OCI-LY3 (cell line): ENCODE results near the gene MARCHF9.

Experiments used
- H2AFZ ChIP-seq: fragments of 200-600, 300-600 bp; shearing (Covaris generic); 2 replicates; pipeline ENCODE4 v1.6.0; 2014; ENCODE audit warnings: antibody characterized with exemption, low read depth, low read length
- H3K27ac ChIP-seq: fragments of 200-600, 300-600 bp; sonication (generic); 2 replicates; pipeline ENCODE4 v1.5.1; 2014; ENCODE audit warnings: mild to moderate bottlenecking, low read length, moderate library complexity, mixed read lengths
- H3K27me3 ChIP-seq: fragments of 200-600, 300-600 bp; sonication (generic); 2 replicates; pipeline ENCODE4 v1.6.1; 2014; ENCODE audit warnings: low read depth, low read length, mixed read lengths
- H3K36me3 ChIP-seq: fragments of 200-600, 300-600 bp; sonication (generic); replicated peaks from 2 replicates; pipeline ENCODE3; 2014; ENCODE audit warnings: low read depth, low read length, mixed read lengths
- H3K4me1 ChIP-seq: fragments of 300-600, 200-600 bp; sonication (generic); 2 replicates; pipeline ENCODE4 v1.6.1; 2014; ENCODE audit warnings: low read length, mixed read lengths
- H3K4me2 ChIP-seq: fragments of 200-600, 300-600 bp; sonication (generic); 2 replicates; pipeline ENCODE4 v1.6.1; 2014; ENCODE audit warnings: low read length, mixed read lengths
- H3K4me3 ChIP-seq: fragments of 300-600, 200-600 bp; sonication (generic); 2 replicates; pipeline ENCODE4 v1.5.1; 2014; ENCODE audit warnings: antibody characterized with exemption, mild to moderate bottlenecking, low read length, moderate library complexity
- H3K79me2 ChIP-seq: fragments of 300-600, 200-600 bp; shearing (Covaris generic); 2 replicates; pipeline ENCODE4 v1.6.1; 2014; ENCODE audit warnings: mild to moderate bottlenecking, low read length, mixed read lengths
- H3K9ac ChIP-seq: fragments of 300-600, 200-600 bp; shearing (Covaris generic); 2 replicates; pipeline ENCODE4 v1.6.0; 2014; ENCODE audit warnings: mild to moderate bottlenecking, low read length, moderate library complexity
- H3K9me3 ChIP-seq: fragments of 200-600, 300-600 bp; shearing (Covaris generic); 2 replicates; pipeline ENCODE4 v1.6.1; 2014; ENCODE audit warnings: low read length, mixed read lengths; ENCODE audit not compliant: insufficient read depth
- H4K20me1 ChIP-seq: fragments of 200-600, 300-600 bp; sonication (generic); 2 replicates; pipeline ENCODE4 v1.6.1; 2016; ENCODE audit warnings: low read length, mixed read lengths; ENCODE audit not compliant: insufficient read depth
- CTCF ChIP-seq: fragments of 200-600, 300-600 bp; sonication (generic); IDR thresholded peaks from 2 replicates; pipeline ENCODE4 v1.5.1; 2014; ENCODE audit warnings: antibody characterized with exemption, low read length, low read depth
- EZH2phosphoT487 ChIP-seq: fragments of 200-600 bp; shearing (Covaris generic); IDR thresholded peaks from 2 replicates; pipeline ENCODE4 v1.6.1; 2018; ENCODE audit warnings: antibody characterized with exemption, mixed run types, low read depth

MARCHF9 gene

GRCh38 chr12:57757771-57758170, 2.9 kb downstream of the MARCHF9 start:
- H3K4me3 ChIP-seq: no peak overlapping the region
- peaks cover 23% of the 10 kb centered on the region for H3K4me1 ChIP-seq
- peaks cover 25% of the 10 kb centered on the region for H4K20me1 ChIP-seq
- TF ChIP-seq CTCF (no peak), EZH2phosphoT487 (no peak)
- no peak overlapping the region for H3K4me2 ChIP-seq
- peaks cover 40% of the 10 kb centered on the region for H3K79me2 ChIP-seq
- no peaks in the 10 kb centered on the region for H3K27me3 ChIP-seq
- H3K9ac ChIP-seq: no peak overlapping the region
- H3K9me3 ChIP-seq: no peaks in the 10 kb centered on the region
- H3K27ac ChIP-seq: no peak overlapping the region
- no peak overlapping the region for H2AFZ ChIP-seq
- H3K36me3 ChIP-seq: peaks cover 46% of the 10 kb centered on the region

- Histone ChIP-seq H3K4me1 (peaks cover 15% of the 10 kb centered on the region), H3K9me3 (no peaks in the 10 kb centered on the region), H3K9ac (no peak overlapping the region), H3K4me2 (no peak overlapping the region), H3K27me3 (no peaks in the 10 kb centered on the region), H3K79me2 (peaks cover 38% of the 10 kb centered on the region), H3K36me3 (peaks cover 46% of the 10 kb centered on the region), H3K27ac (no peak overlapping the region), H4K20me1 (peaks cover 25% of the 10 kb centered on the region), H2AFZ (no peak overlapping the region), H3K4me3 (no peak overlapping the region)
- TF ChIP-seq EZH2phosphoT487 (no peak), CTCF (no peak)
Observed at GRCh38 chr12:57758552-57759359, 3.9 kb downstream of the MARCHF9 start.

GRCh38 chr12:57759360-57759980, 4.6 kb downstream of the MARCHF9 start:
- peak; percentile 63 for TF ChIP-seq CTCF
- no peak for TF ChIP-seq EZH2phosphoT487
- Histone ChIP-seq H2AFZ (no peak overlapping the region), H3K79me2 (peaks cover 38% of the 10 kb centered on the region), H3K27ac (no peak overlapping the region), H3K27me3 (no peaks in the 10 kb centered on the region), H3K4me1 (peaks cover 9% of the 10 kb centered on the region), H3K4me2 (no peak overlapping the region), H3K36me3 (peaks cover 46% of the 10 kb centered on the region), H3K9ac (no peak overlapping the region), H3K9me3 (no peaks in the 10 kb centered on the region), H4K20me1 (peaks cover 25% of the 10 kb centered on the region), H3K4me3 (no peak overlapping the region)

GRCh38 chr12:57760347-57760982, 5.6 kb downstream of the MARCHF9 start:
- Histone ChIP-seq H3K9me3 (no peaks in the 10 kb centered on the region), H4K20me1 (peaks cover 25% of the 10 kb centered on the region), H3K4me1 (peaks cover 11% of the 10 kb centered on the region), H3K4me3 (no peak overlapping the region), H3K9ac (no peak overlapping the region), H2AFZ (no peak overlapping the region), H3K36me3 (peaks cover 46% of the 10 kb centered on the region), H3K79me2 (peaks cover 37% of the 10 kb centered on the region), H3K27me3 (no peaks in the 10 kb centered on the region), H3K27ac (no peak overlapping the region), H3K4me2 (no peak overlapping the region)
- no peak for TF ChIP-seq EZH2phosphoT487
- no peak for TF ChIP-seq CTCF
